T-helper 1 cell (primary cell): Measurements from ENCODE around the gene CACNA1D.
"Not testable (repeated sequence)": the region's sequence is repeated elsewhere in the genome, so short reads cannot be mapped to it uniquely, and the experiment has no call there.

Experiments used
- DNase-seq, 5 donors: peaks; one replicate each; pipeline ENCODE4 v3.0.0-alpha.2; 2012 to 2020
- total RNA-seq, 4 donors: gene quantifications; one replicate each; lab custom pipeline; 2026; lab: John Stamatoyannopoulos, UW

The CACNA1D gene
- 0 to 0.23 (median 0) reads per million in 4 donors for total RNA-seq

- no peak for DNase-seq
Measured at GRCh38 chr3:53493963-53494791, at the start of gene CACNA1D. Gene CACNA1D (plus strand): TSS chr3:53494611. CDS start chr3:53495167, 556 bp downstream.

GRCh38 chr3:53457068-53457467 is 37.3 kb upstream of the CACNA1D start:
- DNase-seq = no peak

GRCh38 chr3:53460326-53460725 is 34.1 kb upstream of the CACNA1D start:
- no peak for DNase-seq

- DNase-seq = no peak
Measured at GRCh38 chr3:53464424-53464823, 30.0 kb upstream of the CACNA1D start.

- not testable (repeated sequence) for DNase-seq
Measured at GRCh38 chr3:53469758-53470157, 24.7 kb upstream of the CACNA1D start.

GRCh38 chr3:53473422-53473821 is 21.0 kb upstream of the CACNA1D start:
- DNase-seq = no peak

GRCh38 chr3:53476372-53476771 is 18.0 kb upstream of the CACNA1D start:
- DNase-seq = not testable (repeated sequence)

GRCh38 chr3:53477689-53478088 is 16.7 kb upstream of the CACNA1D start:
- DNase-seq = not testable (repeated sequence)

GRCh38 chr3:53478166-53478830 is 16.1 kb upstream of the CACNA1D start:
- no peak for DNase-seq

- DNase-seq = no peak
Measured at GRCh38 chr3:53478921-53479664, 15.3 kb upstream of the CACNA1D start.

- no peak for DNase-seq
Measured at GRCh38 chr3:53482227-53482626, 12.2 kb upstream of the CACNA1D start.

GRCh38 chr3:53483821-53484220 is 10.6 kb upstream of the CACNA1D start:
- DNase-seq = no peak

- DNase-seq = no peak
Measured at GRCh38 chr3:53484984-53485383, 9.4 kb upstream of the CACNA1D start.

GRCh38 chr3:53485675-53486403 is 8.6 kb upstream of the CACNA1D start:
- no peak for DNase-seq

GRCh38 chr3:53486961-53487654 is 7.3 kb upstream of the CACNA1D start:
- no peak for DNase-seq

- DNase-seq = no peak
Measured at GRCh38 chr3:53489386-53489785, 5.0 kb upstream of the CACNA1D start.

GRCh38 chr3:53489787-53490458 is 4.5 kb upstream of the CACNA1D start:
- no peak for DNase-seq

GRCh38 chr3:53490459-53490968 is 3.9 kb upstream of the CACNA1D start:
- no peak for DNase-seq

- no peak for DNase-seq
Measured at GRCh38 chr3:53491276-53491675, 3.1 kb upstream of the CACNA1D start.

- no peak for DNase-seq
Measured at GRCh38 chr3:53493595-53493962, 832 bp upstream of the CACNA1D start.

GRCh38 chr3:53495146-53495519 is 722 bp downstream of the CACNA1D start:
- no peak for DNase-seq
